ENCODE results near the gene DUSP21. TPM values are rescaled to one million over a fixed set of nuclear protein-coding genes. Genes with fewer than 3 reads are reported as not detected.
"Not testable (repeated sequence)": the region's sequence is repeated elsewhere in the genome, so short reads cannot be mapped to it uniquely, and the experiment has no call there.

The DUSP21 gene
- not detected for polyA plus RNA-seq

DNA sequence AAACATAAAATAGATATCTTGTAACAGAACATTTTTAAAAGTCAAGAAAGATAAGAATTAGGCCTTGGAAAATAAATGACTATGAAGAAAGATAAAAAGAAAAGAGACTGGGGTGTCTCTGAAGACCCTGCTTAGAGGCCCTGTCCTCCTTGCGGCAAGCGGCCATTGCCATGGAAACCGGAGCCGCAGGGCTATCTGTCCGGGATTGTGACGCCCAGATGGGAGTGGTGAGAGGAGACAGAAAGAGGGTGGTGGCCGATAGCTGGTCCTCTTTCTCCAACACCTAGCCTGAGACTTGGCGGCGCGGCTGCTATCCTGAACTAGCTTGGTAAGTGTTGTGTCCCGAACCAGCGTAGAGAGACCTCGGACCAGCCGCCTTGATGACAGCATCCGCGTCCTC lies at the start of gene DUSP21:
DUSP21 (plus strand) TSS at position 269 of the 400 bp plus-strand sequence; CDS start at position 381, 112 bp downstream.
- no peak for DNase-seq
- H3K36me3 Mint-ChIP-seq, result no peaks in the 10 kb centered on the region
- peaks cover 0 to 2% (median 0%) of the 10 kb centered on the region in 3 donors for H3K27me3 Mint-ChIP-seq (ENCODE audit: low read depth in 3 of 3)
- no peak within 1 kb of the TSS for H3K4me3 Mint-ChIP-seq
- H3K9me3 Mint-ChIP-seq, result no peaks in the 10 kb centered on the region
- H3K4me1 Mint-ChIP-seq, result no peaks in the 10 kb centered on the region
- no peak within 1 kb of the TSS for H3K27ac Mint-ChIP-seq

DNA sequence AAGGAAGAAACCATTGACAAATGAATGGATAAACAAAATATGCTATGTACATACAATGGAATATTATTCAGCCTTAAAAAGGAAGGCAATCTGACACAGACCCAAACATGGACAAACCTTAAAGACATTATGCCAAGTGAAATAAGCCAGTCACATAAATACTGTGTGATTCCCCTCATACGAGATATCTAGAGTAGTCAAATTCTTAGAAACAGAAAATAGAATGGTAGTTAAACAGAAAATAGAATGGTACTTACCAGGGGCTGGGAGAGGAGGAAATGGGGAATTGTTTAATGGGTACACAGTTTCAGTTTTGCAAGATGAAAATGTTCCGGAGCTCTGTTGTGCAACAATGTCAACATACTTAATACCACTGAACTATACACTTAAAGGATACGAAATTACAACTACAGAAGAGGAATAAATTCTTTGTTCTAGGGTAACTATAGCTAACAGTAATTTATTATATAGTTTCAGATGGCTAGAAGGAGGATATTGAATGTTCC lies 47.8 kb upstream of the DUSP21 start:
- Mint-ChIP-seq H3K4me1 (no peaks in the 10 kb centered on the region), H3K9me3 (no peaks in the 10 kb centered on the region), H3K36me3 (no peaks in the 10 kb centered on the region), H3K27ac (no peak overlapping the region), H3K27me3 (ENCODE audit: low read depth in 3 of 3) (peaks cover 2 to 4% (median 3%) of the 10 kb centered on the region in 3 donors), H3K4me3 (no peak overlapping the region)
- no peak for DNase-seq

- H3K4me1 Mint-ChIP-seq, result no peaks in the 10 kb centered on the region
- H3K4me3 Mint-ChIP-seq, result no peak overlapping the region
- H3K27me3 Mint-ChIP-seq (ENCODE audit: low read depth in 3 of 3), result peaks cover 0 to 4% (median 2%) of the 10 kb centered on the region in 3 donors
- no peaks in the 10 kb centered on the region for H3K9me3 Mint-ChIP-seq
- H3K36me3 Mint-ChIP-seq, result no peaks in the 10 kb centered on the region
- no peak for DNase-seq
- no peak overlapping the region for H3K27ac Mint-ChIP-seq
Observed at GRCh38 chrX:44802613-44803012, 41.2 kb upstream of the DUSP21 start.

DNA sequence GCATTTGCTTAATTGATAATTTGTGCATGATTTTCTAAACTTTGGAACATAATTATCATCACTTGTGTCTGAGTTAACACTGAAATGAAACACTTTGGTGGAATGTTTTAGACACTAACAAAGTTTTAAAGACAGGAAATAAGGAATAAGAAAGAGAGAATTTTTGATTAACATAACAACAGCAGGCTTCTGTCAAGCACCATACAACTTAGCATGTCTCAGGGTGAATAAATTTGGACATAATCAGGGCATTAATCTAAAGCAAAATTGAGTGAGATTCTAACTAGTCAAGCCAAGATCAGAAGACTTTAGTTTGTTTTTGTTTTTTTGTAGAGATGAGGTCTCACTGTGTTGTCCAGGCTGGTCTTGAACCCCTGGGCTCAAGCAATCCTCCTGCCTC lies 28.1 kb upstream of the DUSP21 start:
- peaks cover 0 to 12% (median 0%) of the 10 kb centered on the region in 3 donors for H3K27me3 Mint-ChIP-seq (ENCODE audit: low read depth in 3 of 3)
- H3K27ac Mint-ChIP-seq, result no peak overlapping the region
- H3K36me3 Mint-ChIP-seq, result no peaks in the 10 kb centered on the region
- DNase-seq, result no peak
- H3K9me3 Mint-ChIP-seq, result no peaks in the 10 kb centered on the region
- H3K4me3 Mint-ChIP-seq, result no peak overlapping the region
- H3K4me1 Mint-ChIP-seq, result no peaks in the 10 kb centered on the region

DNA sequence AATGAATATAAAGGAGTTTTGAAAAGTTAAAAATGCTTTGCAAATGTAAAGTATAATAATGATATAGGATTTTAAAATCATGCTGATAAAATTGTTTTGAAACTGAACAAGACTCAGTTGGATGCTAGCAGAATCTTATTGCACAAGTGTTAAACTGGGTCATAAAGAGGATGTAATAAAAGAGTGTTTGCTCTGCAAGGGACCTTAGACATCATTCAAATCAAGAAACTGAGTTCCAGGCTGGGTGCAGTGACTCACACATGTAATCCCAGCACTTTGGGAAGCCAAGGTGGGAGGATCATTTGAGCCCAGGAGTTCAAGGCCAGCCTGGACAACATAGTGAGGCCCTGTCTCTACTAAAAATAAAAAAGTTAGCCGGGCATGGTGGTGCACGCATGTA lies 27.5 kb upstream of the DUSP21 start:
- no peaks in the 10 kb centered on the region for H3K36me3 Mint-ChIP-seq
- no peaks in the 10 kb centered on the region for H3K9me3 Mint-ChIP-seq
- no peak for DNase-seq
- no peak overlapping the region for H3K4me3 Mint-ChIP-seq
- H3K27me3 Mint-ChIP-seq (ENCODE audit: low read depth in 3 of 3), result peaks cover 0 to 12% (median 0%) of the 10 kb centered on the region in 3 donors
- H3K27ac Mint-ChIP-seq, result no peak overlapping the region
- no peaks in the 10 kb centered on the region for H3K4me1 Mint-ChIP-seq

- Mint-ChIP-seq H3K4me3 (no peak overlapping the region), H3K27ac (peak overlapping the region in 1 of 6 donors; percentile 30), H3K4me1 (no peaks in the 10 kb centered on the region), H3K36me3 (no peaks in the 10 kb centered on the region), H3K27me3 (ENCODE audit: low read depth in 3 of 3) (peaks cover 0 to 12% (median 0%) of the 10 kb centered on the region in 3 donors), H3K9me3 (no peaks in the 10 kb centered on the region)
- DNase-seq, result no peak
Observed at GRCh38 chrX:44817029-44817428, 26.8 kb upstream of the DUSP21 start.

- H3K36me3 Mint-ChIP-seq, result no peaks in the 10 kb centered on the region
- no peak overlapping the region for H3K4me3 Mint-ChIP-seq
- no peak overlapping the region for H3K27ac Mint-ChIP-seq
- no peaks in the 10 kb centered on the region for H3K9me3 Mint-ChIP-seq
- no peaks in the 10 kb centered on the region for H3K27me3 Mint-ChIP-seq (ENCODE audit: low read depth in 3 of 3)
- no peaks in the 10 kb centered on the region for H3K4me1 Mint-ChIP-seq
- DNase-seq, result no peak
Observed at GRCh38 chrX:44822601-44823000, 21.2 kb upstream of the DUSP21 start.

- not testable (repeated sequence) for H3K27me3 Mint-ChIP-seq (ENCODE audit: low read depth in 3 of 3); H3K36me3 Mint-ChIP-seq; H3K4me1 Mint-ChIP-seq; H3K4me3 Mint-ChIP-seq; DNase-seq; H3K27ac Mint-ChIP-seq; H3K9me3 Mint-ChIP-seq
Observed at GRCh38 chrX:44823193-44823592, 20.6 kb upstream of the DUSP21 start.

GRCh38 chrX:44828008-44828605 lies 15.7 kb upstream of the DUSP21 start:
- Mint-ChIP-seq H3K27me3 (ENCODE audit: low read depth in 3 of 3) (peaks cover 0 to 2% (median 0%) of the 10 kb centered on the region in 3 donors), H3K27ac (no peak overlapping the region), H3K4me3 (no peak overlapping the region), H3K36me3 (no peaks in the 10 kb centered on the region), H3K4me1 (no peaks in the 10 kb centered on the region), H3K9me3 (no peaks in the 10 kb centered on the region)
- DNase-seq, result no peak

DNA sequence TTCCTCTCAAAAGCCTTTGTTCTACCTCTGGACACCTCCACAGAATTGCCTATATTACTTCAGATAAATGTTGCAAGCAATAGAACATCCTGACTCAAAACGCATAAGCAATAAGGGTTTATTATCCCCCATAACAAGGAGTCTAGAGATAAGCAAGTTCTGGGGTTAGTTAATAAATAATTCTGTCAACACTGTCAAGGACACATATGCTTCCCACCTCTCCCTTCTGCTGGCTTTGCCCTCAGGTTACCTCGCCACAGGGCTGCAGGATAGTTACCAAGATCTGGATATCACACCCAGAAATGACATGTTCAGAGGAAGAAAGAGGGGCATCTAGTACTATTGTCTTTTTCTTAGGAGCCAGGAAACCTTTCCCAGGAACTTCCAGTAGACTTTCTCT lies 14.0 kb upstream of the DUSP21 start:
- H3K4me1 Mint-ChIP-seq, result no peaks in the 10 kb centered on the region
- H3K36me3 Mint-ChIP-seq, result no peaks in the 10 kb centered on the region
- peaks cover 0 to 10% (median 0%) of the 10 kb centered on the region in 3 donors for H3K27me3 Mint-ChIP-seq (ENCODE audit: low read depth in 3 of 3)
- H3K4me3 Mint-ChIP-seq, result no peak overlapping the region
- H3K27ac Mint-ChIP-seq, result no peak overlapping the region
- H3K9me3 Mint-ChIP-seq, result no peaks in the 10 kb centered on the region
- DNase-seq, result no peak

DNA sequence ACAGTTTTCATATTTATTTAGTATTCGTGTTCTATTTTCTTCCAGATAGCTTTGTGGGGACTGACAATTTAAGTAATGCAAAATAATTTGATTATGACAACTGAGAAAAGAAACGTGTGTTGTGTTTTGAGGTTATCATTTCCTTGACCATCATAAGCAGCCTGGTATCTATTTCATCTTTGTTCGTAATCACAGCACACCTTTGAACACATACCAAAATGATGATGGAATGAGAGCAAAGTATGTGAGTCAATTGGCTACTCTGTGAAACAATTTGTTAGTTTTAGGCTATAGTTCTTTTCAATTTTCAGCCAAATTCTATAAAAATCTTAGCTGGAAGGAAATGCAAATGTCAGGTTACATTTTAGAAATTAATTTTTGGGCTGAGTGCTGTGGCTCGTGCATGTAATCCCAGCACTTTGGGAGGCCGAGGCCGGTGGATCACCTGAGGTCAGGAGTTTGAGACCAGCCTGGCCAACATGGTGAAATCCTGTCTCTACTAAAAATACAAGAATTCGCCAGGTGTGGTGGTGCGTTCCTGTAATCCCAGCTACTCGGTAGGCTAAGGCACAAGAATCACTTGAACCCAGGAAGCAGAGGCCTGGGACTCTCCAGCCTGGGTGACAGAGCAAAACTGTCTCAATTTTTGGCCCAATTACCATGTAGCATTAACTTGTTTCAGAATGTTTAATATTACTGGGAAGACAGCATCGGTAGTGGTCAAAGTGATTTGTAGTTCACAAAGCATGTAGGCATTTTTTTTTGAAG lies 1.1 kb upstream of the DUSP21 start:
- H3K36me3 Mint-ChIP-seq, result no peaks in the 10 kb centered on the region
- H3K4me1 Mint-ChIP-seq, result no peaks in the 10 kb centered on the region
- H3K9me3 Mint-ChIP-seq, result no peaks in the 10 kb centered on the region
- H3K4me3 Mint-ChIP-seq, result no peak overlapping the region
- H3K27me3 Mint-ChIP-seq (ENCODE audit: low read depth in 3 of 3), result peaks cover 0 to 2% (median 0%) of the 10 kb centered on the region in 3 donors
- H3K27ac Mint-ChIP-seq, result no peak overlapping the region
- DNase-seq, result no peak

DNA sequence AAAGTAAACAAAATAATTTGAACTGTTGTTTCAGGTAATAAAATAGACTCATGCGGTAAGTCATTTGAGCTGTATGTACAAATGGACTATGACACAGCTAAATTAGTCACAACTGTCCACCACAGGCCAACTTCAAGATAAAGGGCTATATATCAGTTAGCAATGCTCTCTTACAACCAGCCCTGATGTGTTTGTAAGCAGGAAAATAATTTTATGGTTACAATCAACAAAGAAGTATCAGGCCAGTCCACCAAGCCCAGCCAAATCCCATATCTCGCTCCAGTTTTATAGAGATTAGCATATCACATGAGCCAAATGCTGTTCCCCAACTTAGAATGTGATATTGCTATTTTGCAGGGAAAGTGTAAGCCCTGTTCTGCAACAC lies 511 bp upstream of the DUSP21 start:
- no peak for DNase-seq
- Mint-ChIP-seq H3K4me1 (no peaks in the 10 kb centered on the region), H3K36me3 (no peaks in the 10 kb centered on the region), H3K27ac (no peak overlapping the region), H3K27me3 (ENCODE audit: low read depth in 3 of 3) (peaks cover 0 to 2% (median 0%) of the 10 kb centered on the region in 3 donors), H3K4me3 (no peak overlapping the region), H3K9me3 (no peaks in the 10 kb centered on the region)

DNA sequence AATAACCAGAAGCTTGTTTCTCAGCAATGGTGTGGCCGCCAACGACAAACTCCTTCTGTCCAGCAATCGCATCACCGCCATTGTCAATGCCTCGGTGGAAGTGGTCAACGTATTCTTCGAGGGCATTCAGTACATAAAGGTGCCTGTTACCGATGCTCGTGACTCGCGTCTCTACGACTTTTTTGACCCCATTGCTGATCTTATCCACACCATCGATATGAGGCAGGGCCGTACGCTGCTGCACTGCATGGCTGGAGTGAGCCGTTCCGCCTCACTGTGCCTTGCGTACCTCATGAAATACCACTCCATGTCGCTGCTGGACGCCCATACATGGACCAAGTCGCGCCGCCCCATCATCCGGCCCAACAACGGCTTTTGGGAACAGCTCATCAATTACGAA lies 383 bp downstream of the DUSP21 start:
- Mint-ChIP-seq H3K9me3 (no peaks in the 10 kb centered on the region), H3K27me3 (ENCODE audit: low read depth in 3 of 3) (peaks cover 0 to 2% (median under 1%) of the 10 kb centered on the region in 3 donors), H3K4me3 (no peak overlapping the region), H3K36me3 (no peaks in the 10 kb centered on the region), H3K4me1 (no peaks in the 10 kb centered on the region), H3K27ac (no peak overlapping the region)
- no peak for DNase-seq

DNA sequence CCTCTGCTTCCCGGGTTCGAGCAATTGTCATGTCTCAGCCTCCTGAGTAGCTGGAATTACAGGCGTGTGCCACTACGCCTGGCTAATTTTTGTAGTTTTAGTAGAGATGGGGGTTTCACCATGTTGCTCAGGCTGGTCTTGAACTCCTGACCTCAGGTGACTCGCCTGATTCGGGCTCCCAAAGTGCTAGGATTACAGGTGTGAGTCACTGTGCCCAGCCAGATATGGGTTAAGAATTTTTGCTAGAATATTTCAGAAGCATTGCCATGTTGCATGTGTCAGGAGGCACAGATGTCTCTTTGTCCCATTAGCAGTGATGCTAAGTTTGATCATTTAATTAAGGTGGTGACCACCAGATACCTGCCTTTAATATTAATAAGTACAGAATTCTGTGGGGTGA lies 7.1 kb downstream of the DUSP21 start:
- H3K9me3 Mint-ChIP-seq; H3K4me1 Mint-ChIP-seq; H3K36me3 Mint-ChIP-seq; DNase-seq; H3K27me3 Mint-ChIP-seq (ENCODE audit: low read depth in 3 of 3); H3K27ac Mint-ChIP-seq; H3K4me3 Mint-ChIP-seq: not testable (repeated sequence)
